Esophagus muscularis mucosa (tissue), 4 donors: ENCODE measurements around the gene MAT2B. TPM values are rescaled to one million over a fixed set of nuclear protein-coding genes. Genes with fewer than 3 reads are reported as not detected.
A peak's percentile ranks its signal among the peaks of the same experiment; 100 is the strongest.

Experiments
- DNase-seq: peaks from one replicate; pipeline ENCODE4 v3.0.0-alpha.2; 2017; ENCODE audit errors: extremely low spot score
- H3K27ac ChIP-seq, 4 donors: fragments of 200-600 bp; sonication (generic); replicated peaks in 1 of 4; 1 replicate in 3 of 4; 2 replicates in 1 of 4; pipeline ENCODE4 v1.5.1; 2016 to 2019; ENCODE audit warnings: mild to moderate bottlenecking in 1 of 4
- H3K27me3 ChIP-seq, 4 donors: fragments of 200-600 bp; sonication (generic); one replicate each; pipeline versions ENCODE4 v1.5.1 to v1.6.0; 2016 to 2019
- H3K36me3 ChIP-seq, 4 donors: fragments of 200-600 bp; sonication (generic); one replicate each; pipeline ENCODE4 v1.5.1; 2016 to 2019
- H3K4me1 ChIP-seq, 4 donors: fragments of 200-600 bp; sonication (generic); one replicate each; pipeline ENCODE4 v1.5.1; 2016 to 2019
- H3K4me3 ChIP-seq, 4 donors: fragments of 200-600 bp; sonication (generic); 1 replicate in 2 of 4; 2 replicates in 2 of 4; pipeline ENCODE4 v1.5.1; 2016 to 2019; ENCODE audit warnings: mild to moderate bottlenecking in 4 of 4, moderate library complexity in 1 of 4
- H3K9me3 ChIP-seq, 4 donors: fragments of 200-600 bp; sonication (generic); 1 replicate in 3 of 4; 2 replicates in 1 of 4; pipeline ENCODE4 v1.5.1; 2016 to 2019
- EP300 ChIP-seq: sonication (generic); formaldehyde crosslinking; IDR thresholded peaks from one replicate; pipeline ENCODE4 v1.6.1; 2017; ENCODE audit warnings: antibody characterized with exemption
- POLR2A ChIP-seq: fragments of 450-650 bp; IDR thresholded peaks from one replicate; pipeline ENCODE4 v1.6.1; 2017; ENCODE audit warnings: antibody characterized with exemption, moderate library complexity, mild to moderate bottlenecking, low read depth
- POLR2AphosphoS5 ChIP-seq, 2 donors: sonication (generic); formaldehyde crosslinking; IDR thresholded peaks; one replicate each; pipeline ENCODE4 v1.6.1; 2017; ENCODE audit warnings: antibody characterized with exemption in 2 of 2
- WGBS: methylation state at CpG from one replicate; pipeline ENCODE4 v1.1.5; 2018; 5-methylcytosine and 5-hydroxymethylcytosine counted together
- intact Hi-C: fragments of 100-400 bp; cut with DNase I; formaldehyde crosslinking; loops from one replicate; pipeline ENCODE4 v1.15.1; 2023
- total RNA-seq, 4 donors: library from RNA; depleted of rRNA; stranded (reverse); fragments of >200 nt; gene quantifications; one replicate each; pipeline versions ENCODE4 v1.1.0 to v1.2.1, GENCODE V29; 2016
- TF ChIP-seq, protein P1 (sequence below), 3 experiments: fragments of 200-600 bp in 2 of 3; fragments of 450-650 bp in 1 of 3; sonication (generic) in 2 of 3; IDR thresholded peaks; one replicate each; pipeline ENCODE4 v1.5.1; 2017 to 2019; ENCODE audit warnings: antibody characterized with exemption in 3 of 3, mild to moderate bottlenecking in 2 of 3, moderate library complexity in 1 of 3

The MAT2B gene
- total RNA-seq, 4 donors from 2014 or later = 42.5 to 60.8 (median 52.5) TPM

GRCh38 chr5:163505049-163505367, 411 bp upstream of the MAT2B start:
- intact Hi-C loops = no loop called here
- H3K27me3 ChIP-seq = no peaks in the 10 kb centered on the region
- H3K4me3 ChIP-seq = peak overlapping the region; percentile 65 to 87 (median 83)
- H3K9me3 ChIP-seq = no peaks in the 10 kb centered on the region
- peak overlapping the region; percentile 92 to 98 (median 97) for H3K27ac ChIP-seq
- H3K36me3 ChIP-seq = no peaks in the 10 kb centered on the region
- DNase-seq = no peak
- peaks cover 24 to 62% (median 55%) of the 10 kb centered on the region in 4 donors for H3K4me1 ChIP-seq
- 2% methylated on average over 7 of the region's 7 CpGs for WGBS
- TF ChIP-seq, protein P1, sequence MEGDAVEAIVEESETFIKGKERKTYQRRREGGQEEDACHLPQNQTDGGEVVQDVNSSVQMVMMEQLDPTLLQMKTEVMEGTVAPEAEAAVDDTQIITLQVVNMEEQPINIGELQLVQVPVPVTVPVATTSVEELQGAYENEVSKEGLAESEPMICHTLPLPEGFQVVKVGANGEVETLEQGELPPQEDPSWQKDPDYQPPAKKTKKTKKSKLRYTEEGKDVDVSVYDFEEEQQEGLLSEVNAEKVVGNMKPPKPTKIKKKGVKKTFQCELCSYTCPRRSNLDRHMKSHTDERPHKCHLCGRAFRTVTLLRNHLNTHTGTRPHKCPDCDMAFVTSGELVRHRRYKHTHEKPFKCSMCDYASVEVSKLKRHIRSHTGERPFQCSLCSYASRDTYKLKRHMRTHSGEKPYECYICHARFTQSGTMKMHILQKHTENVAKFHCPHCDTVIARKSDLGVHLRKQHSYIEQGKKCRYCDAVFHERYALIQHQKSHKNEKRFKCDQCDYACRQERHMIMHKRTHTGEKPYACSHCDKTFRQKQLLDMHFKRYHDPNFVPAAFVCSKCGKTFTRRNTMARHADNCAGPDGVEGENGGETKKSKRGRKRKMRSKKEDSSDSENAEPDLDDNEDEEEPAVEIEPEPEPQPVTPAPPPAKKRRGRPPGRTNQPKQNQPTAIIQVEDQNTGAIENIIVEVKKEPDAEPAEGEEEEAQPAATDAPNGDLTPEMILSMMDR (IDR thresholded peaks at IDR 0.05) = no peak
- TF ChIP-seq POLR2AphosphoS5 (IDR thresholded peaks at IDR 0.05) (no peak), POLR2A (no peak), EP300 (no peak)

- TF ChIP-seq POLR2AphosphoS5 (IDR thresholded peaks at IDR 0.05) (no peak), EP300 (no peak)
- H3K4me1 ChIP-seq = peaks cover 29 to 70% (median 63%) of the 10 kb centered on the region in 4 donors
- DNase-seq = no peak
- H3K4me3 ChIP-seq = peak overlapping the region; percentile 65 to 87 (median 83)
- H3K36me3 ChIP-seq = no peaks in the 10 kb centered on the region
- intact Hi-C loops = no loop called here
- peak overlapping the region; percentile 92 to 98 (median 97) for H3K27ac ChIP-seq
- no peaks in the 10 kb centered on the region for H3K9me3 ChIP-seq
- H3K27me3 ChIP-seq = no peaks in the 10 kb centered on the region
- 0% methylated on average over 9 of the region's 9 CpGs for WGBS
Observed at GRCh38 chr5:163506095-163506457, 657 bp downstream of the MAT2B start.

DNA sequence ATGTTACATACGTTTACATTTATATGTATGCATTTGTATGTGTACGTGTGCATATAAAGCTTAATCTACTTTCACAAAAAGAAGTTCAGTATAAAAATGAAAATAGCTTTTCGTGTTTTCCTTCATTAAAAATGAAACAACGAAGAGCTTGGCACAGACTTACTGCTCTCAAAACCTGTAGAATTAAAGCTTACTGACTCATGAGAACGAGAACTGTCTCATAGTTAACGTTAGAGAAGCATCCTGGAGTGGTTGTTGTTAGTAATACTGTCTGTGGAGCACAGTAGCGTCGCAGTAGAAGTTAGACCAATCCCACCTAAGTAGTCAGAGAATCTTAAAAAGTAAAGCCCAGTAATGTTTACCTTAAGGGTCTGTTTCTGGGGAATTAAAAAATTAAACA, 1.3 kb downstream of the MAT2B start:
- no peaks in the 10 kb centered on the region for H3K27me3 ChIP-seq
- no peak for DNase-seq
- 3% methylated on average over 8 of the region's 8 CpGs for WGBS
- peaks cover 30 to 72% (median 66%) of the 10 kb centered on the region in 4 donors for H3K4me1 ChIP-seq
- H3K36me3 ChIP-seq = no peaks in the 10 kb centered on the region
- H3K4me3 ChIP-seq = peak overlapping the region; percentile 65 to 87 (median 83)
- H3K27ac ChIP-seq = peak overlapping the region; percentile 92 to 98 (median 97)
- H3K9me3 ChIP-seq = no peaks in the 10 kb centered on the region
- intact Hi-C loops = no loop called here
- TF ChIP-seq, protein P1 (IDR thresholded peaks at IDR 0.05) = no peak
- TF ChIP-seq POLR2AphosphoS5 (IDR thresholded peaks at IDR 0.05) (no peak), POLR2A (no peak)

DNA sequence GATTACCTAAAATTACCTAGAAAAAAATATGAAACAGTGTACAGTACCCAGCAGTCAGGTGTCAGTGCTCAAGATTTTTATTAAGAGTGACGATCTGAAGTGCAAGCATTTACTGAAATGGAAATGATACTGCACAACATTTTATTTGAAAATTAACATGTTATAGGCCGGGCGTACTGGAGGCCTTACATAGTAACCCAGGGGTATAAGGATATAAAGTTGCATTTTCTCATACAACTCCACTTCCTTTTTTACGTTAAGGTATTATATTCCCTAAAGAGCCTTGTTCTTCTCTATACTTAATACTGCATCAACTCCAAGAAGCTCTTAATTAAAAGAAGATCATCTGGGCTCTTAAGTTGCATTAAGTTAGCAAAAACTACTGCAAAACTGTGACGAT, 3.3 kb downstream of the MAT2B start:
- intact Hi-C loops = no loop called here
- DNase-seq = no peak
- TF ChIP-seq EP300 (no peak), POLR2AphosphoS5 (IDR thresholded peaks at IDR 0.05) (no peak)
- TF ChIP-seq, protein P1 (IDR thresholded peaks at IDR 0.05) = no peak
- H3K9me3 ChIP-seq = no peaks in the 10 kb centered on the region
- H3K4me1 ChIP-seq = peaks cover 38 to 74% (median 67%) of the 10 kb centered on the region in 4 donors
- peak overlapping the region; percentile 92 to 98 (median 97) for H3K27ac ChIP-seq
- H3K4me3 ChIP-seq = peak overlapping the region; percentile 32 to 48 (median 37)
- WGBS = 23% methylated on average over 5 of the region's 5 CpGs
- H3K36me3 ChIP-seq = peaks cover under 1 to 18% (median 16%) of the 10 kb centered on the region in 4 donors
- no peaks in the 10 kb centered on the region for H3K27me3 ChIP-seq

GRCh38 chr5:163509291-163509951, 4.0 kb downstream of the MAT2B start:
- peak overlapping the region; percentile 32 to 48 (median 37) for H3K4me3 ChIP-seq
- no peak for DNase-seq
- no peaks in the 10 kb centered on the region for H3K27me3 ChIP-seq
- peak overlapping the region; percentile 92 to 98 (median 97) for H3K27ac ChIP-seq
- WGBS = 22% methylated on average over 7 of the region's 7 CpGs
- peaks cover 38 to 72% (median 61%) of the 10 kb centered on the region in 4 donors for H3K4me1 ChIP-seq
- TF ChIP-seq, protein P1 (IDR thresholded peaks at IDR 0.05) = no peak
- peak in 1 of 2 donors; percentile 15 for TF ChIP-seq POLR2AphosphoS5 (IDR thresholded peaks at IDR 0.05)
- TF ChIP-seq POLR2A = no peak
- no peak for TF ChIP-seq EP300
- H3K9me3 ChIP-seq = no peaks in the 10 kb centered on the region
- intact Hi-C loops = no loop called here
- H3K36me3 ChIP-seq = peaks cover 7 to 25% (median 19%) of the 10 kb centered on the region in 4 donors
